HG03558 (cell line): ENCODE measurements around the gene UBE2QL1.
"Not testable (repeated sequence)": the region's sequence is repeated elsewhere in the genome, so short reads cannot be mapped to it uniquely, and the experiment has no call there.

Experiments
- ATAC-seq: cut with Tn5 transposase; IDR thresholded peaks from one replicate; pipeline ENCODE4 v1.9.1; 2021; ENCODE audit warnings: moderate number of reproducible peaks; ENCODE audit not compliant: unreplicated experiment; ENCODE audit errors: extremely low read depth

UBE2QL1 gene

GRCh38 chr5:6493681-6494454, 45.2 kb downstream of the UBE2QL1 start:
- peak; percentile 22 for ATAC-seq

DNA sequence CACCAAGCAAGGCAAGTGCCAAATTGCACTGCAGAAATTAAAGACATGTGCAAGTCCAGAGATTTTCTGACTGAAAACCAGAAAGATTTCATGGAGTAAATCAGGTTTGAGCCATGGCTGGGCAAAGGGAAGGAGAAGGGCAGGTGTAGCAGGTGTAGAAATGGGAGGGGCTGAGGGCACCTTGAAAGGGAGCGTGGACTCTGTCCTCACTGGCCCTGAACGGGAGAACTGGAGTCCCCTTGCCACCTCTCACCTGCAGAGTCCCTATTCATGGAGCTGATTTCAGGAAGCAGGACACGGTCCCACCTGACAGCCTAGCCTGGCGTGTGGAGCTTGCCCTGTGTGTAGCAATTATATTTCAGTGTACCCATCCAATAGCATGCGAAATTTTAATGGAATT, 46.3 kb downstream of the UBE2QL1 start:
- ATAC-seq: no peak

GRCh38 chr5:6495433-6496206, 47.0 kb downstream of the UBE2QL1 start:
- no peak for ATAC-seq

GRCh38 chr5:6496207-6496584, 47.5 kb downstream of the UBE2QL1 start:
- ATAC-seq: peak; percentile 94

GRCh38 chr5:6496636-6497035, 48.0 kb downstream of the UBE2QL1 start:
- no peak for ATAC-seq

- ATAC-seq: no peak
These were observed 48.6 kb downstream of the UBE2QL1 start for GRCh38 chr5:6497262-6497661.

DNA sequence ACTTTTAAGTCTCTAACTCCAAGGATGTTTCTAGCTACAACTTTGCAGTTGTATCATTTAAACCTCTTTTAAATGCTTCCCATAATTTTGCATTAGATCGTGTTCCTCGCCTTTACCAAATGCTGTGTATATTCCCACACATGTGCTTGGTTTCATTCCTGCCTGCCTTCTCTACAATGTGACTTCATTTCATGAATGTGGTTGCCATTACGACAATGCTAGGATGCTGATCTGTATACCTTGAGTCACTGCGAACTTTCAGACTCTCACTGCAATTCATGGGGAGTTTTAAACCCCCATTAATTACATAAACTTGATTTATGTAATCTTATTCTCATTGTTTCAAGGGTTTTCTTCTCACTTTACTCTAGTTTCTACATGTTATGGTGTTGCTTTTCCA, 50.3 kb downstream of the UBE2QL1 start:
- no peak for ATAC-seq

GRCh38 chr5:6501701-6502100, 53.0 kb downstream of the UBE2QL1 start:
- no peak for ATAC-seq

- ATAC-seq: no peak
These were observed 53.8 kb downstream of the UBE2QL1 start for GRCh38 chr5:6502421-6502820.

DNA sequence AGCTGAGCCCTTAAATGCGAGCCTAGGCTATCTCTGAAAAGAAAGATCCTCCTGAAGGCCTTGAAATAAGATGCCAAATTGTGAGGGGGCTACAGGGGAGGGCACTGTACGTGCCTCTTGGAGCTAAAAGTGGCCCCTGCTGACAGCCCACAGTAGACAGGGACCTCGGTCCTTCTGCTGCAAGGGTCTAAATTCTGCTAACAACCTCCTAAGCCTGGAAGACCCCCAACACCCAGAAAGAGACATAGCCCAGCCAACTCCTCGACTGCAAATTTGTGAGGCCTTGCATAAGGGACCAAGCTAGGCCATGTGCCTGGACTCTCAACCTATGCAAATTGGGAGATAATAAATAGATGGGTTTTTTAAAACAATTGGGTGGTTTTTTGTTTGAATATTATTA, 54.7 kb downstream of the UBE2QL1 start:
- ATAC-seq: no peak

GRCh38 chr5:6504677-6505415, 56.2 kb downstream of the UBE2QL1 start:
- ATAC-seq: no peak

- no peak for ATAC-seq
These were observed 56.7 kb downstream of the UBE2QL1 start for GRCh38 chr5:6505416-6505755.

DNA sequence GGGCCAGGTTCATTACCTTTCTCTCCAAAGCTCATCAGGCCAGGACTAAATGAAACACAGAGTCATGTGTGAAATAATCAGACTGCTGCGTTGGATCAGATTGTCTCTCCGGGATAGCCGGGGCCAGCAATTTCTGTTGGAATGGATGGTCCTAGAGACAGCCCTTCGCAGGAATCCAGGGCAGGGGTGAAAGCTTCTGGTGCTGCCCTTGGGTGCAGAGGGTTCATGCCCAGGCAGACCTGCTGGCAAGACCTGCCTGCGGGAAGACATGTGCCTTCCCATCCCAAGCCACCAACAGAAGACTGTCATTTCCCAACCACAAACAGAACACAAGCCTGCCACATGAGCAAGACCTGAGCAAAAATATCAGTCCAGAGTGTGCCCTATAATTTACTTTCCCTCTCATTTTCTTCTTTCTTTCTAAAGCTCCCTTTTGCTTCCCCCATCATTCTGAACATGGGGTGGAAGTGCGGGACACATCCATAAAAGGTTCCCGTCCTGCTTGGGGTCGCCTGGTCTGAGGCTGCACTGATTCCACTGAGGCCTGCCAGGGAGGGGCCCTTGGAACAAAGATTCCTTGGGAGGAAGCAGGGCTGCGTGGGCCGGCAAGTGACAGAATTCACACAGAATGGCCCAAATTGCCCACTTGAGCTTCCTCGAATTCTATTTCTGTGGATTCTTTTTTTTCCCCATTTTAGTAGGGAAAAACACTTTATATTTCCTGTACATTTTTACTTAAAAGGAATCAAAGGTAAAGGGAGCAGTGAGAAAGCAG, 57.3 kb downstream of the UBE2QL1 start:
- ATAC-seq: no peak

DNA sequence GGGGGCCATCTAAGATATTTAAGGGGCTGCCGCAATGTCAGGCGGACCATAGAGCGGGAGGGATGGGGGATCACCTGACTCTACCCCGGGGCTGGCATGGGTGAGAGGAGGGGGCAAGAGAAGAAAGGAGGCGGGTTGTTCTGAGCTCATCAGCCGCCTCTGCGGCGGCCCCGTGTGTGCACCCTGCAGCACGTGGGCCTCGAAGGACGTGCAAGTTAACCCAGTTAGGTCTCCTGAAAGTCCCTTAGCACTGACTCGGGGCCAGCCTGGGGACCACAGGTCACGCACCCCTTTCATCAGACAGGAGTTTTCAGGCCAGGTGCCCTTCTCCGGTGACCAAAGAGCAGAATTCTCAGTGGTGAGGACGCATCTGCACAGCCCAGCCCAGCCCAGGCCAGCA, 58.0 kb downstream of the UBE2QL1 start:
- no peak for ATAC-seq

GRCh38 chr5:6508931-6509330, 60.3 kb downstream of the UBE2QL1 start:
- no peak for ATAC-seq

GRCh38 chr5:6510132-6510531, 61.5 kb downstream of the UBE2QL1 start:
- no peak for ATAC-seq

DNA sequence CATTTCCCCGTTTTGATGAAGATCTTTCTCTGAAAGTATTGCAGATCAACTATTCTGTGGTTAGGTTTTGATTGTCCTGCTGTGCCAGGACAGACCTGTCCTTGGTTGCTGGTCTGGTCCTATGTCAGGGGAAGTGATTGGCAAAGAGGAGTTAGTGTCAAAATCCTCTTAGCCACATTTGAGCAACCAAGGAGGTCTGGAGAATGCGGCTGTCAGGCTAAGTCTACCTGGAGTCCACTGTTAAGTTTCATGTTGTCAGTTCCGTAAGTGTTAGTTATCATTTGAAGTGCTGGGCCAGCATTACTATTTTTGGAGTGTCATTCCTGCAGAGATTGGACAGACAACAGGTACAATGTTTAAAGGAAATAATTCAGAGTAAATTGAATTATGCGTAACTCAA, 62.3 kb downstream of the UBE2QL1 start:
- no peak for ATAC-seq

GRCh38 chr5:6515812-6516211, 67.2 kb downstream of the UBE2QL1 start:
- not testable (repeated sequence) for ATAC-seq

DNA sequence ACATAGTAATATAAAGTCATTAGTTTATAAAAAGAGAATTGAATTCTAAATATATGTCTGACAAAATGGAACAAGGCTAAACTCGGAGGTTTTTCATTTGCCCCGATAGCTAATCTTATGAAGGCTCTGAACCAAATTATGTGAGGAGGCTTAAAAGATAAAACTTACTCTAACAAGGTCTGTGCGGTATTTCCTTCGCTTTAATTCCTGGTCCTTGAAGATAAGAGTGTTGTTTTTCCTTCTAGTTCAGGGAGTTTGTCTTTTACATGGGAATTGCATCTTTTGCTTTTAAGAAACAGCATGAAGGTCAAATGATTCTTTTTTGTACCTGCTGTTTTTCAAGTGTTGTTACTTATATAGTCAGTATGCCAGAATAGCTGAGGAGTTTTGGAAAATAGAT, 68.2 kb downstream of the UBE2QL1 start:
- ATAC-seq: no peak

GRCh38 chr5:6517510-6517909, 68.9 kb downstream of the UBE2QL1 start:
- ATAC-seq: no peak
